ENCODE results near the gene TRNP1.
A peak's percentile ranks its signal among the peaks of the same experiment; 100 is the strongest.
"Not testable (repeated sequence)": the region's sequence is repeated elsewhere in the genome, so short reads cannot be mapped to it uniquely, and the experiment has no call there.

Gene TRNP1

GRCh38 chr1:26993237-26994019 is at the start of gene TRNP1:
Gene TRNP1 (plus strand): TSS chr1:26993692. CDS start chr1:26993787, 95 bp downstream.
- DNase-seq = peak; percentile 70

- DNase-seq = no peak
Observed at GRCh38 chr1:26945138-26945537, 48.4 kb upstream of the TRNP1 start.

- DNase-seq = no peak
Observed at GRCh38 chr1:26945728-26946127, 47.8 kb upstream of the TRNP1 start.

GRCh38 chr1:26946270-26946669 is 47.2 kb upstream of the TRNP1 start:
- no peak for DNase-seq

- not testable (repeated sequence) for DNase-seq
Observed at GRCh38 chr1:26948725-26949057, 44.8 kb upstream of the TRNP1 start.

GRCh38 chr1:26949266-26949925 is 44.1 kb upstream of the TRNP1 start:
- DNase-seq = no peak

GRCh38 chr1:26949926-26950319 is 43.6 kb upstream of the TRNP1 start:
- no peak for DNase-seq

- no peak for DNase-seq
Observed at GRCh38 chr1:26950602-26951001, 42.9 kb upstream of the TRNP1 start.

- no peak for DNase-seq
Observed at GRCh38 chr1:26951216-26951615, 42.3 kb upstream of the TRNP1 start.

GRCh38 chr1:26951821-26952497 is 41.5 kb upstream of the TRNP1 start:
- DNase-seq = no peak

GRCh38 chr1:26953374-26953773 is 40.1 kb upstream of the TRNP1 start:
- DNase-seq = no peak

- DNase-seq = no peak
Observed at GRCh38 chr1:26956321-26956720, 37.2 kb upstream of the TRNP1 start.

GRCh38 chr1:26957306-26957705 is 36.2 kb upstream of the TRNP1 start:
- no peak for DNase-seq

GRCh38 chr1:26959270-26959669 is 34.2 kb upstream of the TRNP1 start:
- DNase-seq = no peak

- DNase-seq = peak; percentile 40
Observed at GRCh38 chr1:26959722-26960624, 33.5 kb upstream of the TRNP1 start, which contains the start of gene KDF1. Gene KDF1 (minus strand): TSS chr1:26960468. CDS start chr1:26952380, 8,088 bp downstream.

GRCh38 chr1:26960625-26960966 is 32.9 kb upstream of the TRNP1 start:
- DNase-seq = no peak

- DNase-seq = no peak
Observed at GRCh38 chr1:26961826-26962225, 31.7 kb upstream of the TRNP1 start.

GRCh38 chr1:26965213-26965612 is 28.3 kb upstream of the TRNP1 start:
- no peak for DNase-seq

- DNase-seq = no peak
Observed at GRCh38 chr1:26965628-26966027, 27.9 kb upstream of the TRNP1 start.

- DNase-seq = no peak
Observed at GRCh38 chr1:26970810-26971209, 22.7 kb upstream of the TRNP1 start.

- no peak for DNase-seq
Observed at GRCh38 chr1:26971590-26971989, 21.9 kb upstream of the TRNP1 start.

- no peak for DNase-seq
Observed at GRCh38 chr1:26972390-26972789, 21.1 kb upstream of the TRNP1 start.

GRCh38 chr1:26972821-26973220 is 20.7 kb upstream of the TRNP1 start:
- no peak for DNase-seq
